SK-N-SH treated with all-trans-retinoic acid at 6 μM for 48 hours (cell line): ENCODE data around the gene THADA.

Experiments used
- BACH2 ChIP-seq: fragments of 250-450 bp; sonication (Bioruptor Pico); IDR thresholded peaks from 2 replicates; pipeline ENCODE4 v1.9.0; 2021; ENCODE audit warnings: mild to moderate bottlenecking, borderline replicate concordance
- CREB5 ChIP-seq: fragments of 250-450 bp; sonication (Bioruptor Pico); IDR thresholded peaks from 2 replicates; pipeline ENCODE4 v1.5.1; 2020; ENCODE audit warnings: low read depth, mild to moderate bottlenecking, moderate library complexity
- OSR1 ChIP-seq: fragments of 250-450 bp; sonication (Bioruptor Pico); IDR thresholded peaks from 2 replicates; pipeline ENCODE4 v1.8.0; 2022; ENCODE audit warnings: moderate library complexity, mild to moderate bottlenecking, inconsistent platforms
- PATZ1 ChIP-seq: fragments of 250-450 bp; sonication (Bioruptor Pico); IDR thresholded peaks from 2 replicates; pipeline ENCODE4 v1.8.0; 2020; ENCODE audit warnings: mild to moderate bottlenecking, moderate library complexity, borderline replicate concordance
- PPARA ChIP-seq: fragments of 250-450 bp; sonication (Bioruptor Pico); IDR thresholded peaks from 2 replicates; pipeline ENCODE4 v1.5.0; 2020; ENCODE audit warnings: mild to moderate bottlenecking, borderline replicate concordance
- SNAI2 ChIP-seq: fragments of 250-450 bp; sonication (Bioruptor Pico); IDR thresholded peaks from 2 replicates; pipeline ENCODE4 v1.5.0; 2020; ENCODE audit warnings: mild to moderate bottlenecking, moderate library complexity
- ZFP3 ChIP-seq: fragments of 250-450 bp; sonication (Bioruptor Pico); IDR thresholded peaks from 2 replicates; pipeline ENCODE4 v1.5.0; 2020; ENCODE audit warnings: mild to moderate bottlenecking, moderate library complexity
- ZFP30 ChIP-seq: fragments of 450-650 bp; formaldehyde crosslinking; IDR thresholded peaks from 2 replicates; pipeline ENCODE4 v1.5.0; 2022; ENCODE audit warnings: mild to moderate bottlenecking, moderate library complexity

- TF ChIP-seq OSR1 (no peak), CREB5 (CRISPR knock-in tag) (no peak), ZFP30 (CRISPR knock-in tag) (no peak), BACH2 (no peak), ZFP3 (CRISPR knock-in tag) (no peak), PATZ1 (CRISPR knock-in tag) (no peak), PPARA (CRISPR knock-in tag) (no peak), SNAI2 (CRISPR knock-in tag) (no peak)
Measured at GRCh38 chr2:43197588-43197896, 398.3 kb downstream of the THADA start.
